ENCODE data around the gene INTS11. TPM values are rescaled to one million over a fixed set of nuclear protein-coding genes. Genes with fewer than 3 reads are reported as not detected.

Gene INTS11
- total RNA-seq, 1 experiment from 2014 or later: 95.7 TPM

GRCh38 chr1:1262758-1263157 lies 61.7 kb downstream of the INTS11 start:
- DNase-seq (ENCODE audit: low read depth): no peak

- DNase-seq (ENCODE audit: low read depth): no peak
Measured at GRCh38 chr1:1262071-1262470, 62.4 kb downstream of the INTS11 start.

Other genes starting within 250 kb of the INTS11 start
- gene C1orf159, start 208.6 kb downstream of the INTS11 start, total RNA-seq (2014; rRNA removed; shearing (Covaris generic)): 14.8 and 19.1 TPM in 2 replicates
- not detected in 2 replicates for gene TTLL10, start 150.8 kb downstream of the INTS11 start, total RNA-seq (2014; rRNA removed; shearing (Covaris generic))
- 0.89 and 1.9 TPM in 2 replicates for gene TNFRSF18, start 118.1 kb downstream of the INTS11 start, total RNA-seq (2014; rRNA removed; shearing (Covaris generic))
- not detected in 2 replicates for gene TNFRSF4, start 110.5 kb downstream of the INTS11 start, total RNA-seq (2014; rRNA removed; shearing (Covaris generic))
- gene SDF4, start 92.7 kb downstream of the INTS11 start, total RNA-seq (2014; rRNA removed; shearing (Covaris generic)): 84.4 and 91.8 TPM in 2 replicates
- gene B3GALT6, start 92.4 kb downstream of the INTS11 start, total RNA-seq (2014; rRNA removed; shearing (Covaris generic)): 44.5 and 49.1 TPM in 2 replicates
- gene C1QTNF12, start 77.9 kb downstream of the INTS11 start, total RNA-seq (2014; rRNA removed; shearing (Covaris generic)): 0.36 TPM in 1 of 2 replicates, not detected in the other
- gene UBE2J2, start 50.8 kb downstream of the INTS11 start, total RNA-seq (2014; rRNA removed; shearing (Covaris generic)): 82.1 and 87.3 TPM in 2 replicates
- gene SCNN1D, start 44.2 kb downstream of the INTS11 start, total RNA-seq (2014; rRNA removed; shearing (Covaris generic)): 0.71 and 0.86 TPM in 2 replicates
- 17.5 and 19.3 TPM in 2 replicates for gene ACAP3, start 16.7 kb downstream of the INTS11 start, total RNA-seq (2014; rRNA removed; shearing (Covaris generic))
- gene PUSL1, start 16.1 kb downstream of the INTS11 start, total RNA-seq (2014; rRNA removed; shearing (Covaris generic)): 18.8 and 39.8 TPM in 2 replicates
- gene CPTP, start 142 bp upstream of the INTS11 start, total RNA-seq (2014; rRNA removed; shearing (Covaris generic)): 7.0 and 12.9 TPM in 2 replicates
- gene TAS1R3, start 6.6 kb upstream of the INTS11 start, total RNA-seq (2014; rRNA removed; shearing (Covaris generic)): under 0.01 TPM in 1 of 2 replicates, not detected in the other
- gene DVL1, start 24.8 kb upstream of the INTS11 start, total RNA-seq (2014; rRNA removed; shearing (Covaris generic)): 44.4 and 65.5 TPM in 2 replicates
- gene MXRA8, start 33.9 kb upstream of the INTS11 start, total RNA-seq (2014; rRNA removed; shearing (Covaris generic)): 0.23 TPM in 1 of 2 replicates, not detected in the other
- gene AURKAIP1, start 50.5 kb upstream of the INTS11 start, total RNA-seq (2014; rRNA removed; shearing (Covaris generic)): 267 and 308 TPM in 2 replicates
- 58.8 and 81.7 TPM in 2 replicates for gene CCNL2, start 74.7 kb upstream of the INTS11 start, total RNA-seq (2014; rRNA removed; shearing (Covaris generic))
- 303 and 385 TPM in 2 replicates for gene MRPL20, start 82.6 kb upstream of the INTS11 start, total RNA-seq (2014; rRNA removed; shearing (Covaris generic))
- not detected in 2 replicates for gene ANKRD65, start 96.6 kb upstream of the INTS11 start, total RNA-seq (2014; rRNA removed; shearing (Covaris generic))
- 2.2 and 5.7 TPM in 2 replicates for gene VWA1, start 111.0 kb upstream of the INTS11 start, total RNA-seq (2014; rRNA removed; shearing (Covaris generic))
- 0.06 and 0.29 TPM in 2 replicates for gene ATAD3C, start 125.0 kb upstream of the INTS11 start, total RNA-seq (2014; rRNA removed; shearing (Covaris generic))
- gene ATAD3B, start 147.1 kb upstream of the INTS11 start, total RNA-seq (2014; rRNA removed; shearing (Covaris generic)): 46.8 and 47.5 TPM in 2 replicates
- gene ATAD3A, start 187.5 kb upstream of the INTS11 start, total RNA-seq (2014; rRNA removed; shearing (Covaris generic)): 85.1 and 85.4 TPM in 2 replicates
- gene TMEM240, start 216.0 kb upstream of the INTS11 start, total RNA-seq (2014; rRNA removed; shearing (Covaris generic)): 0.11 TPM in 1 of 2 replicates, not detected in the other